Gastrocnemius medialis (tissue), 4 donors: ENCODE results near the gene SORCS1. TPM values are rescaled to one million over a fixed set of nuclear protein-coding genes. Genes with fewer than 3 reads are reported as not detected.

ENCODE experiments used
- ATAC-seq, 2 donors: fragments of 150-250 bp; one replicate each; pipeline ENCODE4 v1.9.1; 2016
- DNase-seq, 2 donors: peaks; one replicate each; pipeline ENCODE4 v3.0.0-alpha.2; 2019
- H3K27ac ChIP-seq, 4 donors: fragments of 200-600 bp; sonication (generic); 1 replicate in 1 of 4; 2 replicates in 3 of 4; pipeline ENCODE4 v1.5.1; 2016 to 2018; ENCODE audit warnings: mild to moderate bottlenecking in 2 of 4, moderate library complexity in 1 of 4
- H3K27me3 ChIP-seq, 3 donors: fragments of 200-600 bp; sonication (generic) in 2 of 3; 1 replicate in 1 of 3; 2 replicates in 2 of 3; pipeline versions ENCODE4 v1.5.1 to v1.6.0; 2016 to 2019; ENCODE audit warnings: mild to moderate bottlenecking in 1 of 3, moderate library complexity in 1 of 3
- H3K36me3 ChIP-seq, 2 donors: fragments of 200-600 bp; sonication (generic) in 1 of 2; one replicate each; pipeline ENCODE4 v1.5.1; 2017 to 2018
- H3K4me1 ChIP-seq, 2 donors: fragments of 200-600 bp; sonication (generic) in 1 of 2; one replicate each; pipeline ENCODE4 v1.5.1; 2016 to 2017; ENCODE audit warnings: mild to moderate bottlenecking in 2 of 2
- H3K4me3 ChIP-seq, 4 donors: fragments of 200-600 bp; sonication (generic) in 3 of 4; 1 replicate in 1 of 4; 2 replicates in 3 of 4; pipeline ENCODE4 v1.5.1; 2016 to 2019; ENCODE audit warnings: mild to moderate bottlenecking in 2 of 4
- H3K9me3 ChIP-seq, 3 donors: fragments of 200-600 bp; sonication (generic) in 2 of 3; 1 replicate in 1 of 3; 2 replicates in 2 of 3; pipeline ENCODE4 v1.5.1; 2016 to 2019
- CTCF ChIP-seq, 5 experiments: fragments of 450-650 bp in 3 of 5; fragments of 200-600 bp in 2 of 5; sonication (generic) in 2 of 5; IDR thresholded peaks in 4 of 5; conservative IDR thresholded peaks in 1 of 5; 1 replicate in 4 of 5; 2 replicates in 1 of 5; pipeline ENCODE4 v1.5.1; 2016 to 2019; ENCODE audit warnings: antibody characterized with exemption in 5 of 5, mild to moderate bottlenecking in 3 of 5, moderate library complexity in 3 of 5
- POLR2A ChIP-seq, 2 donors: fragments of 450-650 bp; IDR thresholded peaks; one replicate each; pipeline ENCODE4 v1.6.1; 2017; ENCODE audit warnings: antibody characterized with exemption in 2 of 2, mild to moderate bottlenecking in 2 of 2, moderate library complexity in 2 of 2
- in situ Hi-C, 4 donors: fragments of 200-750 bp; cut with MboI; loops; one replicate each; pipeline versions ENCODE4 v1.15.0 to v1.8.0; 2017; ENCODE audit warnings: low sequenced_read_pairs in 4 of 4
- intact Hi-C: fragments of 100-400 bp; cut with DNase I; formaldehyde crosslinking; loops from one replicate; pipeline ENCODE4 v1.15.1; 2023; ENCODE audit warnings: low total_unique reads
- total RNA-seq, 4 donors: library from RNA; depleted of rRNA; stranded (reverse); fragments of >200 nt; gene quantifications; one replicate each; pipeline versions ENCODE4 v1.1.0 to v1.2.3, GENCODE V29; 2016

SORCS1 gene
- total RNA-seq, 4 donors from 2014 or later, result 0.02 to 0.36 (median 0.24) TPM; not detected in 1

DNA sequence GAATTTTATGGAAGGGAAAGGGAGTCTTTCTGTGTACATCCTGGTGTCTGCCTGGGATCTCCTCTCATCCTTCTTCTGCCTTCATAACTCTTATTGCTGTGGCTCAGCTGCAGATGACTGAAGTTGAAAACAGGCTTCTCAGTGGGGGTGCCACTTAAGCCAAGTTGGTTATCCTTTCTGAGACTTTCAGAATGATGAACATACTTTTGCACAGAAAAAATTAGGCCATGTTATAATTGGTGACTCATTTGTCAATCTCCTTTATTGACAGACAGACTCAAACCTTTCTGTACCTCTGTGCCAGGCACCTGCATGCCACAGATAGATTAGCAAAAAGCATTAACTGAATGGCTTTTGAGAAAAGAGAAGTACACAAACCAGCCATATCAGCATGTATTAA, 430.3 kb downstream of the SORCS1 start:
- Histone ChIP-seq H3K27me3 (no peaks in the 10 kb centered on the region), H3K9me3 (no peaks in the 10 kb centered on the region), H3K36me3 (no peaks in the 10 kb centered on the region), H3K4me3 (no peak overlapping the region), H3K4me1 (no peaks in the 10 kb centered on the region), H3K27ac (no peak overlapping the region)
- TF ChIP-seq CTCF (IDR thresholded peaks at IDR 0.05 in 4 of 5, conservative IDR thresholded peaks at IDR 0.05 in 1 of 5), result no peak
- TF ChIP-seq POLR2A (IDR thresholded peaks at IDR 0.05), result no peak
- in situ Hi-C loops (no loop called here), intact Hi-C loops (no loop called here)
- no peak for ATAC-seq
- DNase-seq, result no peak

GRCh38 chr10:106728232-106728631, 436.3 kb downstream of the SORCS1 start:
- no peaks in the 10 kb centered on the region for H3K27me3 ChIP-seq
- no peak for TF ChIP-seq POLR2A (IDR thresholded peaks at IDR 0.05)
- no peak for TF ChIP-seq CTCF (IDR thresholded peaks at IDR 0.05 in 4 of 5, conservative IDR thresholded peaks at IDR 0.05 in 1 of 5)
- intact Hi-C loops (no loop called here), in situ Hi-C loops (no loop called here)
- H3K9me3 ChIP-seq, result no peaks in the 10 kb centered on the region
- no peak overlapping the region for H3K27ac ChIP-seq
- DNase-seq (no peak), ATAC-seq (no peak)
- H3K4me3 ChIP-seq, result no peak overlapping the region
- no peaks in the 10 kb centered on the region for H3K36me3 ChIP-seq
- H3K4me1 ChIP-seq, result no peaks in the 10 kb centered on the region

DNA sequence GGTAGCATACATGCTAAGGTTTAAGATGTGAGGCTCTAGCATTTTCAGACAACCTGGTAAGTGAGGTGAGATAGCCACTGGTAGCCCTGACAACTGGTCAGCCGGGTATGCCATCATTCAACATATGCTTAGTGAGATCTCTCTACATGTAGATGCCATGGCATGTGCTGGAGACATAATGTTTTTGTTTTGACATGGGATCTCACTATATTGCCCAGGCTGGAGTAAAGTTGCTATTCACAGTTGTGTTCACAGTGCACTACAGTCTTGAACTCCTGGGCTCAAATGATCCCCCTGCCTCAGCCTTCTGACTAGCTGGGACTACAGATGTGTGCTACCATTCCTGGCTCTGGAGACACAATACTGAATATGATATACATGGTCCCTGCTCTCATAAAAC, 437.3 kb downstream of the SORCS1 start:
- in situ Hi-C loops (no loop called here), intact Hi-C loops (no loop called here)
- H3K36me3 ChIP-seq, result no peaks in the 10 kb centered on the region
- no peak overlapping the region for H3K4me3 ChIP-seq
- no peaks in the 10 kb centered on the region for H3K9me3 ChIP-seq
- no peaks in the 10 kb centered on the region for H3K27me3 ChIP-seq
- ATAC-seq, result no peak
- no peak overlapping the region for H3K27ac ChIP-seq
- H3K4me1 ChIP-seq, result no peaks in the 10 kb centered on the region
- DNase-seq, result no peak
- TF ChIP-seq POLR2A (IDR thresholded peaks at IDR 0.05) (no peak), CTCF (IDR thresholded peaks at IDR 0.05 in 4 of 5, conservative IDR thresholded peaks at IDR 0.05 in 1 of 5) (no peak)

DNA sequence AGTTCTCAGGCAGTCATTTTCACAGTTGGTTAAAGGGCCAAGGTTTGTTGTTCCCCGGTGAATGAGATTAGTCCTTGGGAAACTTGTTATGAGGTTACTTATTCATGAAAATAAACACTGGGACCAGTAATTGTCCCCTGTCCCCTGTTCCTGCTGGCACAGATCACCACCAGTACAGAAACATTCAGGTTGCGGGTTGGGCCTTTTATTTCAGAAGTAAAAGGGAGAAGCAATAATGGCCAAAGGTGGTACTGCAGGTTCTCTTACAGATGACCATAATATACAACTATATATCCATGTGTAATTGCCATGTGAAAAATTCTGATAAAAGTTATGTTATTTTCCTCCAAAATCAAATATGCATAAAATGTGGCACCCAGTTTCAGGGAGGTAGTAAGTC, 442.0 kb downstream of the SORCS1 start:
- Histone ChIP-seq H3K9me3 (no peaks in the 10 kb centered on the region), H3K36me3 (no peaks in the 10 kb centered on the region), H3K27me3 (no peaks in the 10 kb centered on the region), H3K27ac (no peak overlapping the region), H3K4me1 (no peaks in the 10 kb centered on the region), H3K4me3 (no peak overlapping the region)
- in situ Hi-C loops, result no loop called here
- intact Hi-C loops, result no loop called here
- TF ChIP-seq CTCF (IDR thresholded peaks at IDR 0.05 in 4 of 5, conservative IDR thresholded peaks at IDR 0.05 in 1 of 5) (no peak), POLR2A (IDR thresholded peaks at IDR 0.05) (no peak)
- ATAC-seq, result no peak
- DNase-seq, result no peak

DNA sequence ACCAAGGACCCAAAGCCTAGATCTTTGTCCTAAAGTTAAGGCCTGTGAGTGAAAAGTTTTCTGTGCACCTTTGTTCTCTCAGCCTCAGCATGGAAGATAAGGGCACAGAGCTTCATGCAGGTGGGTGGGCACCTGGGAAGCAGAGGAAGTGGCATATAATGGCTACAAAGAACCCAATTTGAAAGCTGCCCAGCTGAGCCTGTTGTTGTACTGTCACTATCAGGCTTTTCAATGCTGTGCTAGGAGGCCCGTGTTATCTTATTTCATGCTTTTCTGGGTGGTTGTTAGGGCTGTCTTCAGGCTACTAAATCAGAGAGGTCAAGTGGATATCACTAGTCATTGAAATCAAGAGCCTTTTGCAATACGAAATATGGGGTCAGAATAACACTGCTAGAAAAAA, 443.8 kb downstream of the SORCS1 start:
- no peak for DNase-seq
- Histone ChIP-seq H3K36me3 (no peaks in the 10 kb centered on the region), H3K27me3 (no peaks in the 10 kb centered on the region), H3K27ac (no peak overlapping the region), H3K4me1 (no peaks in the 10 kb centered on the region), H3K9me3 (no peaks in the 10 kb centered on the region), H3K4me3 (no peak overlapping the region)
- in situ Hi-C loops, result no loop called here
- no peak for TF ChIP-seq CTCF (IDR thresholded peaks at IDR 0.05 in 4 of 5, conservative IDR thresholded peaks at IDR 0.05 in 1 of 5)
- no peak for TF ChIP-seq POLR2A (IDR thresholded peaks at IDR 0.05)
- no peak for ATAC-seq
- intact Hi-C loops, result no loop called here
